ENCODE measurements around the gene CCSER2.

GRCh38 chr10:84567133-84567532, 238.7 kb downstream of the CCSER2 start:
- TF ChIP-seq ISL1 (CRISPR knock-in tag; IDR thresholded peaks at IDR 0.05) (no peak), PATZ1 (CRISPR knock-in tag; IDR thresholded peaks at IDR 0.05; ENCODE audit: borderline replicate concordance) (no peak), ZC3H10 (CRISPR knock-in tag; IDR thresholded peaks at IDR 0.05) (no peak), OSR1 (CRISPR knock-in tag; IDR thresholded peaks at IDR 0.05) (no peak)

Measured in SK-N-SH treated with all-trans-retinoic acid at 6 μM for 48 hours (cell line).